Breast epithelium (tissue), 3 donors: ENCODE results near the gene ITPR3.

Experiments
- CTCF ChIP-seq, 3 donors: fragments of 450-650 bp; IDR thresholded peaks; one replicate each; pipeline ENCODE4 v1.5.1; 2016 to 2017; ENCODE audit warnings: antibody characterized with exemption in 3 of 3, mild to moderate bottlenecking in 3 of 3, moderate library complexity in 3 of 3
- POLR2A ChIP-seq: fragments of 450-650 bp; IDR thresholded peaks from one replicate; pipeline ENCODE4 v1.6.1; 2016; ENCODE audit warnings: antibody characterized with exemption, mild to moderate bottlenecking, moderate library complexity
- POLR2AphosphoS5 ChIP-seq, 3 donors: sonication (generic); formaldehyde crosslinking; IDR thresholded peaks; one replicate each; pipeline ENCODE4 v1.6.1; 2017; ENCODE audit warnings: antibody characterized with exemption in 3 of 3

DNA sequence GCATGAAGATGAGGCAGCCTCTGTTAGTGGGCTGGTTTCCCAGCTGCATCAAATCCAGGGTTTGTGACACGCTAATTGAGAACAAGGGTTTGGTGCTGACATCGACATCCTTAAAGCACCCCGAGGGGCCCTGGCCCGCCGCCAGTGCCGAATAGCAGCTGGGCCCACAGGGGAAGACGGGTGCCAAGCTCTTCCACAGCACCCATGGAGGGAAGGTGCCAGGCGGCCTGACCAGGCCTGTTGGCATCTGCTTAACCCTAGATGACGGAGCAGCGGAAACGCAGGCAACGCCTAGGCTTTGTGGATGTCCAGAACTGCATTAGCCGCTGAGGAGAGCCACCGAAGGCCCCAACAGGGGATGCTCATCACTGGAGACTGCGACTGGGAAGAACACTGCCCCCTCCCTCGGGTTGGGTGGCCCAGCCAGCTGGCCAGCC is 74.3 kb downstream of the ITPR3 start:
- TF ChIP-seq CTCF (IDR thresholded peaks at IDR 0.05) = no peak
- no peak for TF ChIP-seq POLR2A
- no peak for TF ChIP-seq POLR2AphosphoS5 (IDR thresholded peaks at IDR 0.05)
